HG02973 (cell line): ENCODE measurements around the gene FGD2.
"Not testable (repeated sequence)": the region's sequence is repeated elsewhere in the genome, so short reads cannot be mapped to it uniquely, and the experiment has no call there.

Source experiments
- ATAC-seq: cut with Tn5 transposase; IDR thresholded peaks from one replicate; pipeline ENCODE4 v1.9.1; 2021; ENCODE audit warnings: moderate library complexity; ENCODE audit not compliant: unreplicated experiment

Gene FGD2

GRCh38 chr6:37057128-37057471 is 51.6 kb downstream of the FGD2 start:
- ATAC-seq, result no peak

DNA sequence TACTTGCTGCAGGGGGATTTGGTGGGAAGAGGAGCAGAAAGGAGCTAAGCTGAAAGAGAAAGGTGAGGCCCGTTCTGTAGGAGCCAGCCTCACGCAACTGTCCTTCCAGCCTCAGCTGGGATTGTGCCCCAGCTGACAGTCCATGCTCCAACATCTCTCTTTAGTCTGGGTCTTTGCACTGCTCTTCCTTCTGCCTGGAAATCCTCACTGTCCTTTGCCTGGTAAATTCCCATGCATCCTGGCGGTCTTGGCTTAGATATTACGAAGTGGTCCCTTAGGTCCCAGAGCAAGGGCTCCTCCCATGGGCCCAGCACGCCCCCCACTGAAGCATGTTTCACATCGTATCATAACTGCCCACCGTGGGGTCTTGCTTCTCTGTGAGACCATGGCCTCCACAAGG is 52.2 kb downstream of the FGD2 start:
- ATAC-seq, result no peak

- no peak for ATAC-seq
Measured at GRCh38 chr6:37058084-37058586, 52.7 kb downstream of the FGD2 start.

DNA sequence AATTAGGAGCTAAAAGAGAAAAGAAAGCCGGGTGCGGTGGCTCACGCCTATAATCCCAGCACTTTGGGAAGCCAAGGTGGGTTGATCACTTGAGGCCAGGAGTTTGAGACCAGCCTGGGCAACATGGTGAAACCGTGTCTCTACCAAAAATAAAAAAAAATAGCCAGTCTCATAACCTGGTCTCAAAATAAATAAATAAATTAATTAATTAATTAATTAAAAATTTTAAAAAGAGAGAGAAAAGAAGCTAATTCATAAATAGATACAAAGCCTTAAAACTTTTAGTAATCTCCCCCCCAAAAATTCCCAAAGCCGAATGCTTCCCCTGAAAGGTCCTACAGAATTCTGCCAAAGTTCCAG is 53.5 kb downstream of the FGD2 start:
- ATAC-seq, result not testable (repeated sequence)

GRCh38 chr6:37059344-37060194 is 54.1 kb downstream of the FGD2 start:
- no peak for ATAC-seq

DNA sequence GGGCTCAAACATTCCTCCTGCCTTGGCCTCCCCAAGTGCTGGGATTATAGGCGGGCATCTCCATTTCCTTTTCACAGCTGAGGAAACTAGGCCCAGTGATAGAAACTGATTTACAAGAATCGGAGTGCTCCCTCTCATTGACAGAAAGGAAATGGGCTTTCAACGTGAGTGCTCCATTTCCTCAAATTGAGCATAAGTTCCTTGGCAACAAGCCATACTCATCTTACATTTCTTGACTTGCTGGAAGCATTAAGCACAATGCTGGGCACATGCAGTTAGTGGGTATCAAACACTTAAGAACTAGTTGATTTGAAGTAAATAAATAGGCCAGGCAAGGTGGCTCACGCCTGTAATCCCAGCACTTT is 54.7 kb downstream of the FGD2 start:
- no peak for ATAC-seq

GRCh38 chr6:37061157-37061804 is 55.8 kb downstream of the FGD2 start:
- no peak for ATAC-seq

- no peak for ATAC-seq
Measured at GRCh38 chr6:37062424-37062823, 57.0 kb downstream of the FGD2 start.

GRCh38 chr6:37068356-37069270 is 63.2 kb downstream of the FGD2 start:
- no peak for ATAC-seq

DNA sequence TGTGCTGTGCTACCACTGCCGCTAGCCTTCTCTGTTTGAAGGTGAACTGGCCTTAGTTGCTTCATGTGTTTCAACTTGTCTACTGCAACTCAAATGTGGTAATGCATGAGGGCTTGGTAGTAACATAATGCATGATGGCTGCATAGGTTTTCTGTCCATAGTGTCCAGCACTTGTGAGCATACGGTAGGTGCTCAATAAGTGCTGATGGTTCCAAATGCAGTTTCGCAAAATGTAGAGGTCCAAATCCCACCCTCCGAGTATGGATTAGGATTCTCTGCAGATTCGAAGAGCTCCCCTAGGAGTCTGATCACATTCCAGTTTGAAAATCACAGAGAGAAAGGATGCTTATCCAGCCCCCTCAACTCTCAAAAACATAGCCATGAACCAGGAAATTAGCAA is 64.2 kb downstream of the FGD2 start:
- no peak for ATAC-seq

DNA sequence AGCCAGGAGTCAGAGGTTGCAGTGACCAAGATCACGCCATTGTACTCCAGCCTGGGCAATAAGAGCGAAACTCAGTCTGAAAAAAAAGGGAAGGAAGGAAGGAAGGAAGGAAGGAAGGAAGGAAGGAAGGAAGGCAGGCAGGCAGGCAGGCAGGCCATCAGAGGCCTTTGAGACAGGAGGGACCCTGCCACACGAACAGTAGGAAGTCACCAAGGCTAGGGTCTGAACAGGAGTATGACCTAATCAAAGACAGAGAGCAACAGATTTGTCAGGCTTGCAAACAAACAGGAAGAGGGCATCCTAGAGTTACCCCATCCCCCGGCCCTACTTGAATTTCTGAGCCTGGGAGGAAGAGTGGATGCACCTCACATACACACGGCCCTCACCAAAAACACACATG is 67.1 kb downstream of the FGD2 start:
- no peak for ATAC-seq

DNA sequence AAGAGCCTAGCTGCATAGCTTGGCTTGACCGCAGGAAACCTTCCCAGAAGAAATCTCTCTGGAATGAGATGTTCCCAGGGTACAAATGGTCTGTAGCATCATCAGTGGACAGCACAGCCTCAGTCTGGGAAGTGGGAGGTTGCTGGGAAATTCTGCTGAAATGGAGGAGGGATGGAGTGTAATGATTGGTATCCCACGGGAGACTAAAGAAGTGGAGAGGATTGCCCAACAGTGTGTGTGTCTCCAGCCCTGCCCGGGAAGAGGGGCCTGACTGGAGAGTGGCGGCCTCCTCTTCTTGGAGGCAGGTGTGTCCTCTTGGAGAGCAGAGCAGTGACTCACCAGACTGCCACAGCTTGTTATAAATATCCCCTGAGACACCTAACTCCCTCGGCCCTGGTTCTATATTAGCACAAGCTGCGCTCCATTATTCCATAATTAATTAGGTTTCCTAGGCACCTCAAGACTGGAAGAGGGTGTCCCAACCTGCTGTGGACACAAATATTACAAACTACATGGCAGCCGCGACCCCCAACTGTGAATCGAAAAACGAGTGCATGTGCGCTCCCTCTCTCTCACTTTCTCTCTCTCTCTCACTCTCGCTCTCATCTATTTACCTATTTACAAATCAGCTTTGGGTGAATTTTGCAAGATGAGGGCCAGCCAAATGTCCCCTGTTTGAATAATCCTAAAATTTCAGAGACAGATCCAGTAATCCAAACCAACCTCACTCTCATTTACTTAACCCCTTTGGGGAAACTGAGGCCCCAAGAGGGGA is 68.8 kb downstream of the FGD2 start:
- ATAC-seq, result no peak

DNA sequence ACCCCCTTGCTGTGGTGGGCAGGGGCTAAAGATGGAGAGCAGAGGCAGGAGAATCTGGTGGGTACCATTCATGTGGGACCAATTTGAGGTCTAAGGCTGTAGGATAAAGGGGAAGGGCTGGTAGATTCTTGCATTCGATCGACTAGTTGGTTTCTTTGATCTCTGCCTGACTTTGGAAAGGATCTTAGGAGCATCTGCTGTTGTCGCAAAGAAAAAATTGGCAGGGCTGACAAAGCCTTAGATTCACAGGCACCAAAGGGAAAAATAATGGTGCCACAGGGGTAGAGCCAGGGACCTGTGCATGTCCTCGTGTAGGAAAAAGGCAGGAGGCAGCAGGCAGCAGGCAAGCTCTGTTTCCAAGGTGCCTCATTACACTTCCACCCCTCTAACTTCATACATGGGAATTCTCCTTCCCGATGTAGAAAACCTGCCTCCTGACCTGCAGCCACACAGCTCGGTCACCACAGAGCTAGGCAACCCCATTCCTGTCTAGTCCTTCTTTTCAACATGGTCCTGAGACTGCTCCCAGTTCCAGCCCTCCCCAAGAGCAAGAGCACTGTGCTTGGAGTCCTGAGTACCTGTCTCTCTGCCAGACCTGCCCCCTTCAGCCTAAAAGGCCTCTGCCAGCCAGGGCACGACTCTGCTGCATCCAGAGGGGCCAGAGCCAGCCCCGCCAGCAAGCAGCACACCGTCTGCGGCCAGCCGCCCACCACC is 71.9 kb downstream of the FGD2 start:
- no peak for ATAC-seq

- ATAC-seq, result no peak
Measured at GRCh38 chr6:37077905-37078296, 72.4 kb downstream of the FGD2 start.
